GM18520 (cell line): Measurements from ENCODE around the gene B3GNT7.
"Not testable (repeated sequence)": the region's sequence is repeated elsewhere in the genome, so short reads cannot be mapped to it uniquely, and the experiment has no call there.

Experiments
- ATAC-seq: cut with Tn5 transposase; IDR thresholded peaks from one replicate; pipeline ENCODE4 v1.9.1; 2021; ENCODE audit not compliant: unreplicated experiment

The B3GNT7 gene

DNA sequence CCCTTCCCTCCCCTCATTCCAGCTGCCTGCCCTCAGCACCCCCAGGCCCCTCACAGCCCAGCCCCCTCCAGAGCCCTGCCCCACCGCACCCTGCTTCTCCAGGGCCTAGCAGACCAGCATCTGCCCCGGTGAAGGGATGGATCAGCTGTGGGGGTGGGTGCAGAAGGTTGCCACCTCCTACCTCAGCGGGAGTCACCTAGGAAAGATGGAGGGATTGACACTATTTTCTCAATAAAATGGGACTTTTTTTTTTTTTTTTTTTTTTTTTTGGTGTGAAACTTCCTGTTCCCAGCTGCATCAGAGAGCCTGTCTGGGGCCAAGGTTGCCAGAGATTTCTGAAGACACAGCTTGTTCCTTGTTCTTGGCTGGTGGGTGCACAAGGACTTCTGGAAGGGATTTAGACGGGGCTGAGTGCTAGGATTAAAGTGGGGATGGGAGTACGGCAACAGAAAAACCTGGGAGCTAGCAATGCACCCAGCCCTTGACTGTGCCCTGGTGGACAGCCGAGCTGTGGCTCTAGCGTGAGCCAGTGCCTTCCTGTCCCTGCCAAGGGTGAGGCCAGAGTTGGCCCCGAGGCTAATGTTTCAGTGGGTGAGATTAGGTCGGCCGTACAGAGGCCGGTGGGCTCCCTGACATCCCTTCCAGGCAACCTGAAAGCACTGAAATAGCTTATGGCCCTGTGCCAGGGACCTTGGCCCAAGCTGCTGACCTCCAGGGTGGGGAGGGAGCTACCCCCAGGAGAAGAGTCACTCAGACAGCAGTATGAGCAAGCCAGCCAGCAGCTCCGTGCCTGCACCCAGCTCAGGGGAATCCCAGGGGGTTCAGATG is 4.6 kb downstream of the B3GNT7 start:
- ATAC-seq = no peak

DNA sequence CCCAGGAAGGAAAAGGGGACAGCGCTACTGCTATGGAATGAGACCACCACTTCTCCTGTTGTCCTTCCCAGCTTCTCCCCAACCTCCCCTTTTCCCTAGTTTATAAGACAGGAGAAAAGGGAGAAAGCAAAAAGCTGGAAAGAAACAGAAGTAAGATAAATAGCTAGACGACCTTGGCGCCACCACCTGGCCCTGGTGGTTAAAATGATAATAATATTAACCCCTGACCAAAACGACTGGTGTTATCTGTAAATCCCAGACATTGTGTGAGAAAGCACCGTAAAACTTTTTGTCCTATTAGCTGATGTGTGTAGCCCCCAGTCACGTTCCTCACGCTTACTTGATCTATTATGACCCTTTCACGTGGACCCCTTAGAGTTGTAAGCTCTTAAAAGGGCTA is 5.2 kb downstream of the B3GNT7 start:
- ATAC-seq = not testable (repeated sequence)

DNA sequence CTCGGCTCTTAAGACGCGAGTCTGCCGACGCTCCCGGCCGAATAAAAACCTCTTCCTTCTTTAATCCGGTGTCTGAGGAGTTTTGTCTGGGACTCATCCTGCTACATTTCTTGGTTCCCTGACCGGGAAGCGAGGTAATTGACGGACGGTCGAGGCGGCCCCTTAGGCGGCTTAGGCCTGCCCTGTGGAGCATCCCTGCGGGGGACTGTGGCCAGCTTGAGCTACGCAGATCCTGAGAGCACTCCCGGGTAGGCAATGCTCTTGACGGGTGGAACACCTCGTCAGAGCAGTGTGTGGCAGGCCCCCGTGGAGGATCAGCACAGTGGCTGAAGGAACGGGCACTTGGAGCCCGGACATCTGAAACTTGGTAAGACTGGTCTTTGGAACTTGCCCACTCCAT is 5.6 kb downstream of the B3GNT7 start:
- not testable (repeated sequence) for ATAC-seq

DNA sequence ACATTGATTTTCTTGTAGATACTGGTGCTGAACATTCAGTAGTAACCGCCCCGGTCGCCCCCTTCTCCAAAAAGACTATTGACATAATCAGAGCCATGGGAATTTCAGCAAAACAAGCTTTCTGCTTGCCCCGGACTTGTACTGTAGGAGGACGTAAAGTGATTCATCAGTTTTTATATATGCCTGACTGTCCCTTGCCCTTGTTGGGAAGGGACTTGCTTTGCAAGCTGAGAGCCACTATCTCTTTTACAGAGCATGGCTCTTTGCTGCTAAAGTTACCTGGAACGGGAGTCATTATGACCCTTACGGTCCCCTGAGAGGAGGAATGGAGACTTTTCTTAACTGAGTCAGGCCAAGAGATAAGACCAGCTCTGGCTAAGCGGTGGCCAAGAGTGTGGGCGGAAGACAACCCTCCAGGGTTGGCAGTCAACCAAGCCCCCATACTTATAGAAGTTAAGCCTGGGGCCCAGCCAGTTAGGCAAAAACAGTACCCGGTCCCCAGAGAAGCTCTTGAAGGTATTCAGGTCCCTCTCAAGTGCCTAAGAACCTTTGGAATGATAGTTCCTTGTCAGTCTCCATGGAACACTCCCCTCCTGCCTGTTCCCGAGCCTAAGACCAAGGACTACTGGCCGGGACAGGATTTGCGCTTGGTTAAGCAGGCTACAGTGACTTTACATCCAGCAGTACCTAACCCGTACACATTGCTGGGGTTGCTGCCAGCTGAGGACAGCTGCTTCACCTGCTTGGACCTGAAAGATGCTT is 8.1 kb downstream of the B3GNT7 start:
- not testable (repeated sequence) for ATAC-seq

DNA sequence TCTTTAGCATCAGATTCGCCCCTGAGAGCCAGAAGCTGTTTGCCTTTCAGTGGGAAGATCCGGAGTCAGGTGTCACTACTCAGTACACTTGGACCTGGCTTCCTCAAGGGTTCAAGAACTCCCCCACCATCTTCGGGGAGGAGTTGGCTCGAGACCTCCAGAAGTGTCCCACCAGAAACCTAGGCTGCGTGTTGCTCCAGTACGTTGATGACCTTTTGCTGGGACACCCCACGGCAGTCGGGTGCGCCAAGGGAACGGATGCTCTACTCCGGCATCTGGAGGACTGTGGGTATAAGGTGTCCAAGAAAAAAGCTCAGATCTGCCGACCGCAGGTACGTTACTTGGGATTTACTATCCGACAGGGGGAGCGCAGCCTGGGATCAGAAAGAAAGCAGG is 8.7 kb downstream of the B3GNT7 start:
- ATAC-seq = not testable (repeated sequence)

DNA sequence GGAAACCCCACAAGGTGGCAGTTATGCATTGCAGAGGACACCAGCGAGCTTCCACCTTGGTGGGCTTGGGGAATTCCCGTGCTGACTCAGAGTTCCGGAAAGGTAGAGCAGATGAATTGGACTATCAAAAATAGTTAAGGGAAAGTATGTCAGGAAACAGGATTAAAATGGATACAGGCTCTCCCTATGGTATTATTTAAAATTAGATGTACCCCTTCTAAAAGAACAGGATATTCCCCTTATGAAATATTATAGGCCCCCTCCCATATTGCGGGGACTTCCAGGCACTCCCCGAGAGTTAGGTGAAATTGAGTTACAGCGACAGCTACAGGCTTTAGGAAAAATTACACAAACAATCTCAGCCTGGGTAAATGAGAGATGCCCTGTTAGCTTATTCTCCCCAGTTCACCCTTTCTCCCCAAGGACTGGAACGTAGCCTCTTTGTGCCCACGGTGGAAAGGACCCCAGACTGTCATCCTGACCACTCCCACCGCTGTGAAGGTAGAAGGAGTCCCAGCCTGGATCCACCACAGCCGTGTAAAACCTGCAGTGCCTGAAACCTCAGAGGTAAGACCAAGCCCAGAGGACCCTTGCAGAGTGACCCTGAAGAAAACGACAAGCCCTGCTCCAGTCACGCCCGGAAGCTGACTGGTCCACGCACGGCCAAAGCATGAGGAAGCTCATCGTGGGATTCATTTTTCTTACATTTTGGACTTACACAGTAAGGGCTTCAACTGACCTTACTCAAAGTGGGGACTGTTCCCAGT is 10.3 kb downstream of the B3GNT7 start:
- ATAC-seq = not testable (repeated sequence)

DNA sequence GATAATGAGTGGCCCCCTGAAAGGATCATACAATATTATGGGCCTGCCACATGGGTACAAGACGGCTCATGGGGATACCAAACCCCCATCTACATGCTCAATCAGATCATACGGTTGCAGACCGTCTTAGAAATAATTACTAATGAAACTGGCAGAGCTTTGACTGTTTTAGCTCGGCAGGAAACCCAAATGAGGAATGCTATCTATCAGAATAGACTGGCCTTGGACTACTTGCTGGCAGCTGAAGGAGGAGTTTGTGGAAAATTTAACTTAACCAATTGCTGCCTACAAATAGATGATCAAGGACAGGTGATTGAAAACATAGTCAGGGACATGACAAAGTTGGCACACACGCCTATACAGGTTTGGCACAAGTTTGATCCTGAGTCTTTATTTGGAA is 12.2 kb downstream of the B3GNT7 start:
- ATAC-seq = not testable (repeated sequence)

DNA sequence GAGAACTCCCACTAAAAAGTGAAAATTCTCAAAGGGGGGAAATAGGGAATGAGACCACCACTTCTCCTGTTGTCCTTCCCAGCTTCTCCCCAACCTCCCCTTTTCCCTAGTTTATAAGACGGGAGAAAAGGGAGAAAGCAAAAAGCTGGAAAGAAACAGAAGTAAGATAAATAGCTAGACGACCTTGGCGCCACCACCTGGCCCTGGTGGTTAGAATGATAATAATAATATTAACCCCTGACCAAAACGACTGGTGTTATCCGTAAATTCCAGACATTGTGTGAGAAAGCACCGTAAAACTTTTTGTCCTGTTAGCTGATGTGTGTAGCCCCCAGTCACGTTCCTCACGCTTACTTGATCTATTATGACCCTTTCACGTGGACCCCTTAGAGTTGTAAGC is 12.8 kb downstream of the B3GNT7 start:
- ATAC-seq = not testable (repeated sequence)

DNA sequence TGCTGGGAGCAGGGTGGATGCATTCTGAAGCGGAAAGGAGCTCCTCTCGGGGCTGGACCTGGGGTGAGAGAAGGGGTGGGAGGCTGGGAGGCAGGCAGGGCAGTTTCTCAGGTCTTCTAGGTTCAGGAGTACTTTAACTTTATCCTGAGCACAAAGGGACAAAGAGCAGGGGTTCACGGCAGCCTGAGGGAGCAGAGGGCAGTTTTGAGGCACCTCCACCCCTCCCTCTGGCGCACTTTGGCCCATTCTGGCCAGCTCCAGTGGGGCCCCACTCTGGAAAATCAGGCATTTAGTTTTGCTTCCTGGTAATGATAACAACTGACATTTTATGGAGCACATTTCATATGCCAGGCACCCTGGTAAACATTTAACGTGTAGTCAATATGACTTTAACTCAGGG is 14.3 kb downstream of the B3GNT7 start:
- ATAC-seq = no peak

DNA sequence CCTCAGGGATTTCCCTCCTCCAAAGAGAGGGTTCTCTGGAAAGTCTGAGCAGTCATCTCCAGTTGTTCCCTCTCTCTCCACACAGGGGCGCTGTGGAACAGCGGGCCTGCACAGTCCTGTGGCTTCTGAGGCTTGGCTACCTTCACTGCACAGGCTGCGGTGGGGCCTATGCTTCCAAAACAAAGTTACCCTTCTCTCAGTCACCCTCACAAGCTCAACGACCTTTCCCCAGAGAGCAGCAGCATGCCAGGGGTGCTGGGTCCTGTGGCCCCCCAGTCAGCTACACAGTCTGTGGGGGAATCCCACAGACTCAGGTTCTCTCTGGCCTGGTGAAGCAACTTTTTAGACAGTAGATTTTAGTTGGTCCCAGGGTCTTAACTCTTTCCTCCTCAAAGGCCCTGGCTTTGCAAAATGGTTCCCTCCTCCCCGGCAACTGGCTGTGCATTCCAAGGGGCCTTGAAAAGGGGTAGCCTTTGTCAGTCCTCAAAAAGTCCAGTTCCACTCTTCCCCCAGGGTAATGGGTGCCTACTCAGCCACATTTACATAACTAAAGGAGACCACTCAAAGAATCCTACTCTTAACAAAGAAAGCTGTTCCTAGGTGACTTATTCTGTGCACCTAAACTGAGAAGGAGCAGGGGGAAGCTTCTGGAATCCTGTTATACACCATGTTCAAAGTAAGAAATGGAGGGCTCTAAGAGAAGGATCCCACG is 14.9 kb downstream of the B3GNT7 start:
- ATAC-seq = no peak

DNA sequence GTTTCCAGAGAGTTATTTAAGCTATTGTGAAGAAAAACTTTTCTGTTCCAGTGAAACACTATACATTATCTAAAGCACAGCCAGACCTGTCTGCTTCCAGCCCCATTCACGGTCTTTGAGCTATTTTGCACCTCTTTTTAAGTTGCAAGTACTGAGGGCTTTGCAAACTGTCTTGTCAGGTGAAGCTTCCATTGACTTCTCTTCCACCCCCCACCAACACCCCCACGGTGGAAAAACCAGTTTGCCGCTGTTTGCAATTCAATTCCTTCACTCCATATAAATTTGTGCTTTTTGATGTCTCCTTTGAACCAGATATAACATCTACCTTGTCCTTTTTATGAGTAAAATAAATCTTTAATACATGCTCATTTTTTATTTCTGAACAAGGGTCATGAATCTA is 15.7 kb downstream of the B3GNT7 start:
- no peak for ATAC-seq

DNA sequence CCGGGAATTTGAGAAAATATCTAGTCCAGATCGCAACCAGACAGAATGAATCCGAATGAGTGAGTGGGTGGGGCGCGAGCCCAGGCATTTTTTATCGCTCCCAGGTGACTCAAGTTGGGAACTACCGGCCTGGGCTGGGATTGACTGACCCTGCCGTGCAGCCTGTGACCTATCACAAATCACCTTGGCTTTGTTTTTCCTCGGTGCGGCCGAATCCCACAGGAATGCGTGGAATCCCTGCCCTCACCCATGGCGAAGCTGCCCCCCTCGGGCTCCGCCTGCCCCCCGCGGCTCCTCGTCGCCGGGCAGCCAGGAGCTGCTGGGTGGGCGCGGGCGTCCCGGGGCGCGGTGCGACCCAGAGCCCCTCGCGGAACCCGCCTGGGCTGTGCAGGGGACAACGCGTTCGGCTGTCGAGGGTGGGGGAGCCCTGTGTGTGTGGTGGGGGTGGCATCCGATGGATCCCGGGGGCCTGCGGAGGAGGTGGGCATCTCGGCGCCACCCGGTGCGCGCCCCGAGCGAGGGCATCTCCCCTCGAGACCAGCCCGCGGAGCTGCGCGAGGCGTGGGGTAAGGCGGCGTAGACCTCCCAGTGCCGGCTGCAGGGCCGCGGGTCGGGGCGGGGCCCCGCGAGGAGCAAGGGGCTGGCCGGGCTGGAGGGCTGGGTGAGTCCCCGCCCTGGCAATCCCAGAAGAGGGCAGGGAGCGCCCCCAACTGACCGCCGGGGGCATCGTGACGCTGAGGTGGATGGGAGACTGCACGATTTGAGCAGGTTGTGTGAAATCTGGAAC is 16.5 kb downstream of the B3GNT7 start:
- ATAC-seq = peak; percentile 85

DNA sequence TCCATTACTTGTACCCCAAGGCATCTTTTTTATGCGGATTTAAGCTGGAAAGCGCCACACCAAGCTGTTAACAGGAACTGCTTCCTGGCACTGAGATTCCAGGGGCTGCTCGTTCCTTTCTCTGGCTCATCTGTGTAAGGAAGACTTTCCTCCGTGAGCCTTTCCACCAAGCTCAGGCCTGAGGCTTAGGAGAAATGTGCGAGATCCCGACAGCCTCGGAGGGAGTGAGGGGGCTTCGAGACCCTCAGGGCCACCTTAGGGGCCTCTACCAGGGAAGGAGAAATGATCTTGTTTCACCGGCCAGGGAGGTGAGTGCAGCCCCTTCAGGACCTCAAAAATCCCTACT is 17.1 kb downstream of the B3GNT7 start:
- no peak for ATAC-seq

DNA sequence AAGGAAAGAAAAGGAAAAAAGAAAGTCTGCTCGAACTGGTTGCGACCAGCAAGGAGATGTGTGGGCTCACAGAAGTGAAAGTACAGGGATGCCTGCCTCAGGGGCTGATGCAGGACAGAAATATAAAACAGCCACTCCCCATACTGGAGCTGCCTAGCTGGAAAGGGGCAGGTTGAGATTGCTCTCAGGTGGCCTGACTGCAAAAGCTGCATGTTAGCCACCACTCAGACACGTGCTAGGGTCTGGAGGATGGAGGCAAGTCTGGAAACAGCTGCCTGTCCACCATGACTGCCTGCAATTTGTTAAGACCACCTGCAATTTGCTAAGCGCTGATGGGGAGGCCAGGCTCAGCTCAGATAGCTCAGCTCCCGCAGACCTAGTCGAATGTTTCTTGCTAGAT is 17.9 kb downstream of the B3GNT7 start:
- no peak for ATAC-seq

DNA sequence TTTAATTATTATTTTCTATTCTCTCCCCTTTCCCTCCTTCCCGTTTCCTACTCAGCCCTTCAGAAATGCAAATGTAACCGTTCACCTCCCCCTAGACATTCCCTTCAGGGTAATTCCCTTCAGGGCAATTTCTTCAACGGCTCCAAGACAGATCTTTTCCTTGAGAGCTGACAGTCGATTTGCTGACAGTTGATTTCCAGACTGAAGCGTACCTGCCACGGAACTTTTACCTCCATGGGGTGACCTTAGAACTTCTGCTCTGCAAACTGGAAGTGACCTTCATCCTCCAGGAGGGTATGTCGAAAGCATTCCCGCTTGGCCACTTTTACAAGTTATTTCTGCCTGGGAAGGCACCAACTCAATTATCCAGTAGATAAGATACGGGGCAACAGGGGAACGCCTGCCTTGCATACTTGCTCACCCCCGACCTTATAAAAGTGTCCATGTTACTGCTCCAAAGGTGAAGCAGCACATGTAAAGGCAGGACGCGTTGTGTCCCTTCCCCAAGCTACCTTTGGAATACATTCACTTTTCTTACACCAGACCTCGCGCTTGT is 18.5 kb downstream of the B3GNT7 start:
- no peak for ATAC-seq

DNA sequence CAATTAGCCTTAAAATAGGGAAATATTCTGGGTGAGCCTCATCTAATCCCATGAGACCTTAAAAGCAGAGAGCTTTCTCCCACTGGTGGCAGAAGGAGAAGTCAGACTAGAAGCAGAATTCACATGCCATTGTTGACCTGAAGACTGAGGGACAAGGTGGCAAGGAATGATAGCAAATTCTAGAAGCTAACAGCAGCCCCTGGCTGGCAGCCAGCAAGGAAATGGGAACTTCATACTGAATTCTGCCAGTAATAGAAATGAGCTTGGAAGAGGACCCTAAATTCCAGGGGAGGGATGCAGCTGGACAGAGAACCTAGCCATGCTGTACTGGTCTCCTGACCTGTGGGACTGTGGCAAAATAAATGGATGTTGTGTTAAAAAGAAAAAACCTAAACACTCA is 19.5 kb downstream of the B3GNT7 start:
- ATAC-seq = no peak

DNA sequence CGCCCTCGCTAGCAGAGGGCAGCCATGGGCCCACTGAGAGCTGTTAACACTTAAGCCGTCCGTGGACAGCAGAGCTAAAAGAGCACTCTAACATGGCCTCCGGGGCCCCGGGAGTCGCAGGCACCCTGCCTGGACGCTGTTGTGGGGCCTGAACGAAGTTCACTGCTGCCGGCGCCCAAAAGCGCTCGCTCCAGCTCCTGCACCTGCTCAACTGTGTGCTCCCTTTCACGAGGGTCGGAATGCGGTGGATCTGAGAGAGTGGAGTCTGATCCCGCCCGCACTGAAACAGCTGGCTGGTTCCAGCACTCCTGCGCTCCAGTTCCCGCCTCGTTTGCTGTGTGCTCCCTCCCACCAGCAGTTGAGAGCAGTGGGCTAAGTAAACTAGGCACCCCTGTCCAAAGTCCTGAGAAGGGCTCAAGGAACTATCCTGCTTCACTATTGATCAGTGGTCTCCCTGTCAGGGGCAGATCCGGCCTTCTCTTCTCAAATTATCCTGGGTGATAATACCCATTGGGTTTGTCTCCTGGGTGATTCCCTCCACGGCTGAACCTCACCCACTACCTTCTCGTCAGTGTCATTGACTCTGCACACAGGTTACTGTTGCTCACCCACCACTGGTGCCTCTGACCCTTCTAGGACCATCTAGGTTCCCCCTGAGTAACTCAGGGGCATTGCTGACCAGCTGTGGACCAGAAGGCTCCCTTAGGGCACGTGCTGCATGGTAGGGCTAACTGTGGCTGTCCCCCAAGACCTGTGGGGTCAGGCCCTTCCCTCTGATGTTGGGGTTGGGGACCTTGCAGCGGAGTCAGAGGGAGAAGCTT is 23.5 kb downstream of the B3GNT7 start:
- ATAC-seq = no peak

DNA sequence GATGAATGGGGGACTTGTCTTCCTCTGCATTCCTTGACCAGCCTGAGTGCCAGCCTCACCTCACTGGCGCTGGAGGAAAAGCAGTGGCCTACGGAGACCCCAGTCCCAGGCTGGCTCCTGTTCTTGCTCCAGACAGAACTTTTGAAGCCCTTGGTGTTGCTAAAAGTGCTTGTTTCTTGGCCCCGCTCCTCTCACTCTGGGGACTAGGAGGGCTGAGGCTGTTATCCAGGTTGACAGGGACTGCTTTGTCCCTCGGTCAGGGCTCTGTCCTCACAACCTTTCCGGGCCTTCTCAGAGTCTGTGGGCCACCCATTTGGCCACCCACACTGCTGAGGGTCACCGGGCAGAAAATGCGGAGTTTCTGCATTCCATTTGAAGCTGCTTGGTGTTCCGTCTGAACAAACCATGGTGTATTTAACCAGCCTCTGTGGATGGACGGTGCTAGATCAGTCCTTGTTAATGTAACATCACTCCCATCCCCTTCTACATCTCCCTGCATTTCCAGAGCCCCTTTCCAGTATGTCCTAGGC is 25.6 kb downstream of the B3GNT7 start:
- ATAC-seq = no peak

DNA sequence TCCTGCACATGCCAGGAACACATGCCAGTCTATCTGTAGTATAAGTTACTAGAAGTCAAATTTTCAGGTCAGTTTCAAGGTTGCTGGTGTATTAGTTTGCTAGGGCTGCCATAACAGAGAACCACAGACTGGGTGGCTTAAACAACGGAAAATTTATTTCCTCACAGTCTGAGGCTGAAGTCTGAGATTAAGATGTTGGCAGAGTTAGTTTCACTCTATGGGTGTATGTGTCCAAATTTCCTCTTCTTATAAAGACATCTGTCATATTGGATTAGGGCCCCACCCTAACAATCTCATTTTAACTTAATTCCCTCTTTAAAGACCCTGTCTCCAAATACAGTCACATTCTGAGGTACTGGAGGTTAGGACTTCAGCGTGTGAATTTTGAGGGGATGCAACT is 26.5 kb downstream of the B3GNT7 start:
- no peak for ATAC-seq
